ENCODE data around the gene PAQR8. TPM values are rescaled to one million over a fixed set of nuclear protein-coding genes. Genes with fewer than 3 reads are reported as not detected.

PAQR8 gene
- total RNA-seq, 1 experiment from 2014 or later: 0.44 TPM

- no peak for DNase-seq
- Histone ChIP-seq H3K9me2 (replicated peaks; ENCODE audit: low read length) (no peaks in the 10 kb centered on the region), H4K20me1 (ENCODE audit: low read length) (no peaks in the 10 kb centered on the region), H3K79me2 (ENCODE audit: low read length) (no peaks in the 10 kb centered on the region), H3K4me2 (ENCODE audit: low read length) (no peak overlapping the region), H3K27me3 (ENCODE audit: low read length) (no peaks in the 10 kb centered on the region), H3K4me3 (ENCODE audit: low read length) (no peak overlapping the region), H3K9ac (ENCODE audit: low read length) (no peak overlapping the region), H3K9me3 (ENCODE audit: low read length) (no peaks in the 10 kb centered on the region), H3F3A (ENCODE audit: low read length, unreplicated experiment) (no peaks in the 10 kb centered on the region), H3K36me3 (ENCODE audit: low read depth, low read length) (no peaks in the 10 kb centered on the region), H3K27ac (ENCODE audit: low read length) (no peak overlapping the region), H3K4me1 (ENCODE audit: insufficient read depth, low read length) (no peaks in the 10 kb centered on the region), H2AFZ (ENCODE audit: low read length) (no peak overlapping the region)
- ChIA-PET POLR2A (ENCODE audit: unreplicated experiment) (no interaction called here), CTCF (no interaction called here)
- ATAC-seq: no peak
- intact Hi-C loops (cut with micrococcal nuclease): no loop called here
- BruUV-seq (replicated peaks): no TSS peak
- no peak for TF ChIP-seq CTCF (conservative IDR thresholded peaks at IDR 0.05; ENCODE audit: low read depth, low read length)
- TF ChIP-seq EZH2phosphoT487 (IDR thresholded peaks at IDR 0.05; ENCODE audit: borderline replicate concordance, low read length): no peak
- TF ChIP-seq EZH2 (IDR thresholded peaks at IDR 0.05; ENCODE audit: low read length, unreplicated experiment): no peak
Observed at GRCh38 chr6:52368002-52368401, 6.1 kb downstream of the PAQR8 start.

DNA sequence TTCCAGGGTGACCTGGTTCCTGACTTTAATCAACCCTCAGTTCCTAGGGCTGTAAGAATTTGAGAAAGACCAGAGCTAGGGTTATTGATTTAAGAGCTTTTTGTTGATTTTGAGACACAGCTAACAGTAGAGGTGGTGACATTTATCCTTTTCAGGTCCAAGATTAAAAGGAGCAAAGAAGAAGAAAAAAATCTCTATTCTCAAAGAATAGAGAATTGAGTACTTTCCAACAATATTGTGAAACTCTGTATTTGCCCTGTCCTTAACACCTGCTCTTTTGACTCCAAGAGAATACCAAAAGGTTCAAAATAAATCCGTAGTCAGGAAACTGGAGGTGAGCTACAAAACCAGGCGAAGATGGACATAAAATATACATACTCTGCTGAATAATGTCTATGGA, 7.3 kb downstream of the PAQR8 start:
- no peak for ATAC-seq
- Histone ChIP-seq H3F3A (ENCODE audit: low read length, unreplicated experiment) (no peaks in the 10 kb centered on the region), H3K4me1 (ENCODE audit: insufficient read depth, low read length) (no peaks in the 10 kb centered on the region), H3K4me2 (ENCODE audit: low read length) (no peak overlapping the region), H2AFZ (ENCODE audit: low read length) (no peak overlapping the region), H3K9ac (ENCODE audit: low read length) (no peak overlapping the region), H3K4me3 (ENCODE audit: low read length) (no peak overlapping the region), H4K20me1 (ENCODE audit: low read length) (no peaks in the 10 kb centered on the region), H3K27ac (ENCODE audit: low read length) (no peak overlapping the region), H3K9me2 (replicated peaks; ENCODE audit: low read length) (no peaks in the 10 kb centered on the region), H3K27me3 (ENCODE audit: low read length) (no peaks in the 10 kb centered on the region), H3K79me2 (ENCODE audit: low read length) (no peaks in the 10 kb centered on the region), H3K36me3 (ENCODE audit: low read depth, low read length) (no peaks in the 10 kb centered on the region), H3K9me3 (ENCODE audit: low read length) (no peaks in the 10 kb centered on the region)
- DNase-seq: no peak
- CTCF ChIA-PET: no interaction called here
- TF ChIP-seq EZH2 (IDR thresholded peaks at IDR 0.05; ENCODE audit: low read length, unreplicated experiment): no peak
- TF ChIP-seq EZH2phosphoT487 (IDR thresholded peaks at IDR 0.05; ENCODE audit: borderline replicate concordance, low read length): no peak
- TF ChIP-seq CTCF (conservative IDR thresholded peaks at IDR 0.05; ENCODE audit: low read depth, low read length): no peak
- intact Hi-C loops (cut with micrococcal nuclease): no loop called here
- no TSS peak for BruUV-seq (replicated peaks)
- POLR2A ChIA-PET (ENCODE audit: unreplicated experiment): interaction anchor here (0.7 kb wide), 1 partner anchor 16 kb away, joined by 5 read pairs; no protein-coding TSS in a partner anchor

- H3F3A ChIP-seq (ENCODE audit: low read length, unreplicated experiment): no peaks in the 10 kb centered on the region
- no peak overlapping the region for H3K4me3 ChIP-seq (ENCODE audit: low read length)
- no peaks in the 10 kb centered on the region for H3K9me2 ChIP-seq (replicated peaks; ENCODE audit: low read length)
- H4K20me1 ChIP-seq (ENCODE audit: low read length): no peaks in the 10 kb centered on the region
- no peak overlapping the region for H3K27ac ChIP-seq (ENCODE audit: low read length)
- H3K36me3 ChIP-seq (ENCODE audit: low read depth, low read length): no peaks in the 10 kb centered on the region
- CTCF ChIA-PET: no interaction called here
- H3K27me3 ChIP-seq (ENCODE audit: low read length): no peaks in the 10 kb centered on the region
- ATAC-seq (no peak), DNase-seq (no peak)
- no peak overlapping the region for H2AFZ ChIP-seq (ENCODE audit: low read length)
- no peak overlapping the region for H3K9ac ChIP-seq (ENCODE audit: low read length)
- H3K4me2 ChIP-seq (ENCODE audit: low read length): no peak overlapping the region
- H3K4me1 ChIP-seq (ENCODE audit: insufficient read depth, low read length): no peaks in the 10 kb centered on the region
- H3K9me3 ChIP-seq (ENCODE audit: low read length): no peaks in the 10 kb centered on the region
- POLR2A ChIA-PET (ENCODE audit: unreplicated experiment): no interaction called here
- H3K79me2 ChIP-seq (ENCODE audit: low read length): no peaks in the 10 kb centered on the region
- no TSS peak for BruUV-seq (replicated peaks)
- intact Hi-C loops (cut with micrococcal nuclease): no loop called here
- no peak for TF ChIP-seq CTCF (conservative IDR thresholded peaks at IDR 0.05; ENCODE audit: low read depth, low read length)
- no peak for TF ChIP-seq EZH2phosphoT487 (IDR thresholded peaks at IDR 0.05; ENCODE audit: borderline replicate concordance, low read length)
- no peak for TF ChIP-seq EZH2 (IDR thresholded peaks at IDR 0.05; ENCODE audit: low read length, unreplicated experiment)
Observed at GRCh38 chr6:52371656-52372191, 9.8 kb downstream of the PAQR8 start.

Measured in PC-3 (cell line).